Measurements from ENCODE around the gene ITPKC. TPM values are rescaled to one million over a fixed set of nuclear protein-coding genes. Genes with fewer than 3 reads are reported as not detected.

The ITPKC gene
- total RNA-seq, result 1 to 10 TPM; 6.4 TPM

DNA sequence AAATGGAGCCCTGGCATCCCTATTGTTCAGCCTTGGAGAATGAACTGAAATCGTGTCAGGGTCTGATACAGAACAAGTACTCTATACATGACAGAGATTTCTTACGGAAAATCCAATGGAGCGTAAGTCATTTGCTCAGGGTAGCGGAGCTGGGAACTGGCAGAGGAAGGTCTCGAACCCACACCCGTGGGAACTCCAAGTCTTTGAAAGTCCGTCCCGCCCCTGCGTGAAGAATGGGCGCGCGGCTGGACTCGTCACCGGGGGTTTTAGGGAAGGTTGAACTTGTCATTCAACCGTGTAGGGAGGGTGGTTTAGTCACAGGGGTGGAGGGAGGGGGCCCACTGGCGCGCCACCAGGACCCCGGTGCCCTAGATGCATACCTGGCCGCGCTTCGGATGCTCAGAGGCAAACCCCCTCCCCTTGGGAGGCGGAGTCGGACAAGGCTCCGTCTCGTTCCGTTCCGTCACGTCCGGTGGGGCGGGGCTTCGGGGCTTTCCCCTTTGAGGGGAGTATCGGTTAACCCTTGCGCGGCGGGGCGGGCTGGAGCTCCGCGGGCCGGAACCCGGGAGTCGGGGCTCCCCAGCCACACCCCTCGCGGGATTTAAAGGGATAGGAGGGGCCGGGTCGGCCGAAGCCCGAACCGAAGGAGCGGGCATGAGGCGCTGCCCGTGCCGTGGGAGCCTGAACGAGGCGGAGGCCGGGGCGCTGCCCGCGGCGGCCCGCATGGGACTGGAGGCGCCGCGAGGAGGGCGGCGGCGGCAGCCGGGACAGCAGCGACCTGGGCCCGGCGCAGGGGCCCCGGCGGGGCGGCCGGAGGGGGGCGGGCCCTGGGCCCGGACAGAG lies at the start of gene ITPKC, which contains the start of gene COQ8B:
ITPKC (plus strand) TSS at position 631 of the 843 bp plus-strand sequence; CDS start at position 655, 24 bp downstream.
COQ8B (minus strand) TSS at position 405 of the 843 bp plus-strand sequence. CDS start 2,254 bp downstream, outside the sequence.
- Mint-ChIP-seq H3K4me1 (ENCODE audit: low read depth) (peaks cover 53% of the 10 kb centered on the region), H3K27me3 (no peaks in the 10 kb centered on the region), H3K27ac (peak within 1 kb of the TSS; percentile 97), H3K9me3 (no peaks in the 10 kb centered on the region), H3K36me3 (peaks cover 9% of the 10 kb centered on the region), H3K4me3 (peak within 1 kb of the TSS; percentile 93)
- ChIA-PET POLR2A (interaction anchor here (1.0 to 2.4 kb wide), 11 partner anchors 26 to 111 kb away, joined by 3 to 16 read pairs (median 3); partner anchors contain the start of genes ACTMAP, NUMBL, RAB4B and SNRPA), CTCF (interaction anchor here (0.6 to 1.7 kb wide), 11 partner anchors 9 to 103 kb away, joined by 3 to 11 read pairs (median 4); partner anchors contain the start of gene NUMBL)
- intact Hi-C loops (cut with micrococcal nuclease), result loop anchor here (1.0 kb wide), 8 partner anchors 8 to 681 kb away; partner anchors contain the start of genes ACTMAP, BCKDHA, EXOSC5 and NUMBL
- peak; percentile 100 for DNase-seq

DNA sequence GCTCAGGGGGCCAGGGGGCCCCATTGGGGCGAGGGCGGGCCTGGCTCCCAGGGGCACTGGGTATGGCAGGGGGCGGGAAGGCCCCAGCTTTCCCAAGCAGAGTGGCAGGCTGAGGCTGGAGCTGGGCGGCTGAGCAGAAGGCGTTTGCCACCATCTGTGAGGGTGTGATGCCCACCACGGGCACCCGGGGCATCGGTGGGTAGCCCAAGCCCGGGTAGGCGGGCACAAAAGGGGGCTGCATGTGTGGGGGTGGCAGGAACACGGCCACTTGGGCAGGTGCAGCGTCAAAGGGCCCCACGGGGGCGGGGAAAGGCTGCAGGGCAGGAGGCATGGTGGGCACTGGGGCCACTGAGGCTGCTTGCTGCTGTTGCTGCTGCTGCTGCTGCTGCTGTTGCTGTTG lies 49.3 kb upstream of the ITPKC start:
- CTCF ChIA-PET, result no interaction called here

DNA sequence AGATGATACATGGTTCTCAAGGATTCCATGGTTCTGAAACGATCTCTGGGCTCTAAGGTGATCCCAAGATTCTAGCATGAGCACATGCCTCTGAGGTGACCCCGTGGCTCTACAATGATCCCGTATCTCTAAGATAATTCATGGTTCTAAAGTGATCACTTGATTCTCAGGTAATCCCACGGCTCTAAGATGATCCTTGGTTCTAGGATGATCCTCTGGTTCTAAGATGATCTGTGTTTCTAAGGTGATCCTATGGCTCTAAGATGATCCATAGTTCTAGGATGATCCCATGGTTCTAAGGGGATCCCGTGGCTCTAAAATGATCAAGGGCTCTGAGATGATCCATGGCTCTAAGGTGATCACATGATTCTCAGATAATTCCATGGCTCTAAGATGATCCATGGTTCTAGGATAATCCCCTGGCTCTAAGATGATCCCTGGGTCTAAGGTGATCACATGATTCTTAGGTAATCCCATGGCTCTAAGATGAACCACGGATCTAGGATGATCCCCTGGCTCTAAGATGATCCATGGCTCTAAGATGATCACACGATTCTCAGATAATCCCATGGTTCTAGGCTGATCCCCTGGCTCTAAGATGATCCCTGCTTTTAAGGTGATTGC lies 47.8 kb upstream of the ITPKC start:
- peaks cover 14% of the 10 kb centered on the region for H3K4me1 Mint-ChIP-seq (ENCODE audit: low read depth)
- CTCF ChIA-PET, result no interaction called here
- intact Hi-C loops (cut with micrococcal nuclease), result no loop called here
- no peaks in the 10 kb centered on the region for H3K27me3 Mint-ChIP-seq
- H3K36me3 Mint-ChIP-seq, result peaks cover 27% of the 10 kb centered on the region
- H3K9me3 Mint-ChIP-seq, result peaks cover 11% of the 10 kb centered on the region
- no peak overlapping the region for H3K4me3 Mint-ChIP-seq
- POLR2A ChIA-PET, result no interaction called here
- no peak for DNase-seq
- H3K27ac Mint-ChIP-seq, result no peak overlapping the region

More for the DNA sequence above, 49.3 kb upstream of the ITPKC start:
- Mint-ChIP-seq H3K27ac (no peak overlapping the region), H3K4me1 (ENCODE audit: low read depth) (peaks cover 27% of the 10 kb centered on the region), H3K9me3 (peaks cover 11% of the 10 kb centered on the region), H3K36me3 (peaks cover 27% of the 10 kb centered on the region), H3K4me3 (no peak overlapping the region), H3K27me3 (no peaks in the 10 kb centered on the region)
- POLR2A ChIA-PET, result no interaction called here
- intact Hi-C loops (cut with micrococcal nuclease), result loop anchor here (2.0 kb wide), 1 partner anchor 23 kb away; the partner anchor contains the start of gene NUMBL
- no peak for DNase-seq

DNA sequence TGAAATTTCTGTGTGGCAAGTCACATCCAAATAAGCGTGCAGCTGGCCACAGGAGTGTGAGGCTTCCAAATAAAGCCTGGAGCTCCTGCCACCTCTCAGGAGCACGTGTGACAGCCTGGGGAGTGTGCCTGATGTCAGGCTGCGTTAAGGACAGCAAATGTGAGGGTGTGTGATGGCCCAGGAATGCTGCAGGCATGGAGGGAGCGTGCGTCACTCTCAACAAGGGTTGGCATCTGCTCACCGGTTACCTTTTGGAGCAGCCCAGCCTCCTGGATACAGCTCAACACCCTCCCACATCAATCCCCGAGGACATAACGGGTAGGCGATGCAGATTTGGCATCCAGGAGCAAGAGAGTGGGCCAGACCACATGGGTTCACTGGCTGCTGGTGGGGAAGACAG lies 45.5 kb upstream of the ITPKC start:
- H3K9me3 Mint-ChIP-seq, result peaks cover 11% of the 10 kb centered on the region
- peaks cover 8% of the 10 kb centered on the region for H3K4me1 Mint-ChIP-seq (ENCODE audit: low read depth)
- H3K27ac Mint-ChIP-seq, result no peak overlapping the region
- intact Hi-C loops (cut with micrococcal nuclease), result no loop called here
- H3K27me3 Mint-ChIP-seq, result no peaks in the 10 kb centered on the region
- ChIA-PET POLR2A (no interaction called here), CTCF (no interaction called here)
- no peak overlapping the region for H3K4me3 Mint-ChIP-seq
- H3K36me3 Mint-ChIP-seq, result peaks cover 27% of the 10 kb centered on the region
- no peak for DNase-seq

DNA sequence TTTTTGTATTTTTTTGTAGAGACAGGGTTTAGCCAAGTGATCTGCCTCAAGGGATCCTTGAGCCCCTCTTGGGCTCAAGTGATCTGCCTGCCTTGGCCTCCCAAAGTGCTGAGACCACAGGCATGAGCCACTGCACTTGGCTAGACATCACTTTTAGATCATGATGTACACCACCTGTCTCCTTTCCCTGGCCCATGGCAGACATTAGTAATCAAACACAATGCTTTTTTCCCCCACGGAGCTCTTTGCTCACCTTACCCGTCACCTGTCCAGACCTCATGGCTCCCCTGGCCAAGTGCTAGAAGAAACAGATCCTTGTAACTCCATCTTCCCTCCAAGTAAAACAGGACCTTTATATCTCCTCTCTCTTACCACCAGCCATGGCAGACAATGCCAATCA lies 44.9 kb upstream of the ITPKC start:
- Mint-ChIP-seq H3K27ac (no peak overlapping the region), H3K4me1 (ENCODE audit: low read depth) (peaks cover 2% of the 10 kb centered on the region), H3K9me3 (peaks cover 11% of the 10 kb centered on the region), H3K36me3 (peaks cover 27% of the 10 kb centered on the region), H3K4me3 (no peak overlapping the region), H3K27me3 (no peaks in the 10 kb centered on the region)
- CTCF ChIA-PET, result no interaction called here
- POLR2A ChIA-PET, result no interaction called here
- DNase-seq, result no peak
- intact Hi-C loops (cut with micrococcal nuclease), result no loop called here

DNA sequence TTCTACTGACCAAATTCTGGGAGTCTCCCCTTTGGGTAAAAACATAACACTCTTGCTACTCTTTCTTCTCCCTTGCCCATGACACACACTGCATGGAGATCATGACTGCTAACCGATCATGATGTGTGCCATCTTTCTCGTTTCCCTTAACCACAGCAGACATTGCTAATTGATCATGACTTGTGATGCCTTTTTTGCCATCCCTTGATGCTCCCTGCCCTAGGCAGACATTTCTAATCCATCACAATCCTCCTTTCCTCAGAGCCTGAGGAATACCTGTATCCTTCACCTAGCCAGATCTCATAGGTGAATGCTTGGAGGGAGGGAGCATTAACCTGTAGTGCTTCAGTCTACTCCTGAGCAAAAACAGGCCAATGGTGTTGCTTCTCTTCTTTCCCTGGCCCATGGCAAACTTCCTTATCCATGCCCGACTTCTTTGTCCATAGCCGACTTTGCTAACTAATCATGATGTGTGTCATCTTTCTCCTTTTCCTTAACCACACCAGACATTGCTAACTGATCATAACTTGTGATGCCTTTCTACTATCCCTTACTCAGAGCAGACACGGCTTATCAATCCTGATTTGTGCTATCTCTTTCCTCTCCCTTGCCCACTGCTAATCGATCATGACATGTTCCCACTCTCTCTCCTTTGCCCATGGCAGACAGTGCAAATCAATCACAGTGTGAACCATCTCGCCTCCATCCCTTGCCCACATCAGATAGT lies 44.2 kb upstream of the ITPKC start:
- DNase-seq, result no peak
- peaks cover 2% of the 10 kb centered on the region for H3K4me1 Mint-ChIP-seq (ENCODE audit: low read depth)
- no peaks in the 10 kb centered on the region for H3K27me3 Mint-ChIP-seq
- H3K27ac Mint-ChIP-seq, result no peak overlapping the region
- ChIA-PET CTCF (no interaction called here), POLR2A (no interaction called here)
- H3K4me3 Mint-ChIP-seq, result no peak overlapping the region
- peaks cover 11% of the 10 kb centered on the region for H3K9me3 Mint-ChIP-seq
- peaks cover 32% of the 10 kb centered on the region for H3K36me3 Mint-ChIP-seq
- intact Hi-C loops (cut with micrococcal nuclease), result no loop called here

DNA sequence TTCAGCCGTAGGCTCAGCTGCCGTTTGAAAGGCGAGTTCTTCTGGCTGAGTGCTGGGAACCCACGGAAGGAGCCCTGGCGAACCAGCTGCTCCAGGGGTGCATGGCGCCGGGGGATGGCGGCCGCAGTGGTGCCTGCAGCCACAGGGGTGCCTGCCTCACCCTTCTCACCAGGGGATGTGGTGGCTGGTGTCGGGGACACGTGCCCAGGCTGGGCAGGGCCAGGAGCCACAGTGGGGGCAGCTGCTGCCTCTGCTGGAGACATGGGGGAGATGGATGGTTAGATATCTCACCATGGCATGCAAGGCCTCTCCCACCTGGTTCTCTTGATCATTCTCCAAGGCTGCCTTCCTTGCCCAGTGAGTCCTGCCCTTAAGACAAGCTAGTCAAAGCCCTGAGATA lies 43.5 kb upstream of the ITPKC start:
- intact Hi-C loops (cut with micrococcal nuclease), result no loop called here
- Mint-ChIP-seq H3K36me3 (peaks cover 34% of the 10 kb centered on the region), H3K27me3 (no peaks in the 10 kb centered on the region), H3K4me3 (no peak overlapping the region), H3K9me3 (peaks cover 11% of the 10 kb centered on the region), H3K27ac (no peak overlapping the region), H3K4me1 (ENCODE audit: low read depth) (peaks cover 2% of the 10 kb centered on the region)
- CTCF ChIA-PET, result interaction anchor here (0.9 kb wide), 1 partner anchor 39 kb away, joined by 4 read pairs; no protein-coding TSS in a partner anchor
- no peak for DNase-seq
- POLR2A ChIA-PET, result no interaction called here

DNA sequence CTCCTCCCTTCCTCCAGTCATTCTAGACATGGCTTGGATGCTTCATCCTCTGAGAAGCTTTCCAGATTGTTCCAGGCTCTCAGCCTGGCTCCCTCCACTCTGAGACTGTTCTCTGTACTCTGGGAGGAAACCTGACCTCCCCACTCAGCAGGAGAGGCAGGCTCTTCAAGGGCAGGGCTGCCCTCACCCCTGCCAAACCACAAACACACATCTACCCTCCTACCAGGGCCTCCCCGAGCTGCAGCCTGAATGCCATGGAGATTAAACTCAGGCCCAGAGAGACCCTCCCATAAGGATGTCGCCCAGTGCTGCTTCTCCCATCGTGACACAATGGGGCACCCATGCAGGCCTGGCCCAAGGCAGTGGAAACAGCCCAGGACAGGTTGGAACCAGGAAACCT lies 42.6 kb upstream of the ITPKC start:
- ChIA-PET CTCF (no interaction called here), POLR2A (no interaction called here)
- Mint-ChIP-seq H3K9me3 (peaks cover 5% of the 10 kb centered on the region), H3K27ac (no peak overlapping the region), H3K4me3 (no peak overlapping the region), H3K27me3 (no peaks in the 10 kb centered on the region), H3K36me3 (peaks cover 31% of the 10 kb centered on the region), H3K4me1 (ENCODE audit: low read depth) (peaks cover 2% of the 10 kb centered on the region)
- DNase-seq, result no peak
- intact Hi-C loops (cut with micrococcal nuclease), result no loop called here

DNA sequence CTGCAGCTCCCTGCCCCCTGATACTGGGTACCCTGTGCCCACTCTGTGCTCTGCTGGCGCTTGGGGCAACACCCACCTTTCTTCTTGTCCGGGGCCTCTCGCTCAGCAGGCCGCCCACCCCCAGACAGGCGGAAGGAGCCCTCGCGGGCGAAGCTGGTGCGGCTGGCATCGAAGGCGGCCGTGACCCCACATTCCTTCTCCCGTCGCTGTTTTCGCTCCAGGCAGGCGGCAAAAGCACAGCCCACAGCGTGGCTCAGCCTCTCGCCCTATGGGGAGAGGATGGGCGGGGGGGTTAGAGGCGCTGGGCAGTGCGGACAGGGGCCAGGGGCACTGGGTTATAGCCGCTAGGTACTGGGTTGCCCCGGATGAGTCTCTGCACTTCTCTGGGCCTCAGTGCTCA lies 39.8 kb upstream of the ITPKC start:
- Mint-ChIP-seq H3K36me3 (peaks cover 28% of the 10 kb centered on the region), H3K4me1 (ENCODE audit: low read depth) (peaks cover 2% of the 10 kb centered on the region), H3K4me3 (no peak overlapping the region), H3K27me3 (no peaks in the 10 kb centered on the region), H3K27ac (no peak overlapping the region), H3K9me3 (no peaks in the 10 kb centered on the region)
- intact Hi-C loops (cut with micrococcal nuclease), result no loop called here
- CTCF ChIA-PET, result no interaction called here
- DNase-seq, result no peak
- POLR2A ChIA-PET, result no interaction called here

DNA sequence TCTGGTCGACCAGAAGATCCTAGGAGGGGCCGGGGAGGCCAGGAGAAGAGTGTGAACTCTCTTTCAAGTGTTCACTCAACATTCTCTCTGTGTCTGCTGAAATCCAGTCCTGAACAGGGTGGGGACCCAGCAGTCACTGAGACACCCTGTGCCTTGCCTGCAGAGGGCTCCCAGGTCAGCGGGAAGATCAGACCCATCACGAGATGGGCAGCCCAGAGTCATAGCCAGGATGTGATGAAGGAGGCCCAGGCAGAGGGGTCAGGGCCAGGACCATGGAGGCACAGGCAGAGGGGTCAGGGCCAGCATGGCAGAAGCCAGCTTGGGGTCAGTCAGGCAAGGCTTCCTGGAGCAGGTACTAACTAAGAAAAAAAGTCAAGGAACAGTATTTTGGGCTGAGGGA lies 35.9 kb upstream of the ITPKC start:
- ChIA-PET POLR2A (no interaction called here), CTCF (no interaction called here)
- no peaks in the 10 kb centered on the region for H3K9me3 Mint-ChIP-seq
- H3K27me3 Mint-ChIP-seq, result no peaks in the 10 kb centered on the region
- no peak overlapping the region for H3K27ac Mint-ChIP-seq
- peaks cover 41% of the 10 kb centered on the region for H3K36me3 Mint-ChIP-seq
- no peak overlapping the region for H3K4me3 Mint-ChIP-seq
- intact Hi-C loops (cut with micrococcal nuclease), result no loop called here
- no peaks in the 10 kb centered on the region for H3K4me1 Mint-ChIP-seq (ENCODE audit: low read depth)
- DNase-seq, result no peak

DNA sequence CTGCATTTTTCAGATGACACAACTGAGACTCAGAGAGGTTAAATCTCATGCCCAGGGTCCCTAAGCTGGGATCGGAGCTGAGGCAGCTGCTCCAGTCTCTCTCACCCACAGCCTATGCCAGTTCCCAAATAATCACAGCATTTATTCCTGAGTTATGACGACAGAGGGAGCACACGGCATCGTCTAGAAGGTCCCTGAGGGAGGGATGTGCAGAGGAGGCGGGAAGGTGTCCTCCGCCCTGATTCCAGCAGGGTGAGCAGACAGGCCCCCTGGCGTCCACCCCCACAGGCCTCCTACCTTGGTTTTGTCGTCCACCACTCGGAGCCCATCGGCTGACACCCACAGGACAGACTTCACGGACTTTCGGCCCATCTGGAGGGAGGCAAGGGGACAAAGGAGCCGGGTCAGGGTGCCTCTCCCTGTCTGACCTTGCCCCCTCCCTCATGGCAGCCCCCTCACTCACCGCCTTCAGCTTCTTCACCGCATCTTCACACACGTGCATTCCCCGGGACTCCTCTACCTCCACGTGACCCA lies 34.4 kb upstream of the ITPKC start:
- no peak overlapping the region for H3K27ac Mint-ChIP-seq
- ChIA-PET CTCF (no interaction called here), POLR2A (no interaction called here)
- H3K36me3 Mint-ChIP-seq, result peaks cover 38% of the 10 kb centered on the region
- H3K4me1 Mint-ChIP-seq (ENCODE audit: low read depth), result no peaks in the 10 kb centered on the region
- H3K27me3 Mint-ChIP-seq, result no peaks in the 10 kb centered on the region
- intact Hi-C loops (cut with micrococcal nuclease), result no loop called here
- no peaks in the 10 kb centered on the region for H3K9me3 Mint-ChIP-seq
- H3K4me3 Mint-ChIP-seq, result no peak overlapping the region
- DNase-seq, result no peak

DNA sequence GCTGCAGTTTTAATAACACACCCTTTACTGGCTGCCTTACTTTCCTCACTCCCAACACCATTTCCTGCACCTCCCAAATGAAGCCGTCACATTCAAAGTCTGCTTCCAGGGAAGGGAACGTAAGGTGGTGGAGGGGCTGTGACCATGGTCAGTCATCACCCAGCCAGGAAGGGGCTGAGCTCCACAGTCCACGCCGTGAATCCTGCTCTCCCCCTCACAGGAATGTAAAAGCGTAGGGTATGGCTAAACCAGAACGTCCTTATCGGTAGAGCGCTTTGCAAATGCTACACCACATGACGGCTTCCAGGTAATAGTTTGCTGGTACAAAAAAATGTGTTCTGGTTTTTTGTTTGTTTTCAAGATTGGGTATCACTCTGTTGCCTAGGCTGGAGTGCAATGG lies 33.5 kb upstream of the ITPKC start:
- DNase-seq, result no peak
- Mint-ChIP-seq H3K9me3 (no peaks in the 10 kb centered on the region), H3K27me3 (no peaks in the 10 kb centered on the region), H3K36me3 (peaks cover 31% of the 10 kb centered on the region), H3K4me1 (ENCODE audit: low read depth) (no peaks in the 10 kb centered on the region), H3K4me3 (no peak overlapping the region), H3K27ac (no peak overlapping the region)
- intact Hi-C loops (cut with micrococcal nuclease), result no loop called here
- CTCF ChIA-PET, result no interaction called here
- POLR2A ChIA-PET, result no interaction called here

Data from activated CD4-positive, alpha-beta memory T cell treated with anti-CD3 and anti-CD28 coated beads for 36 hours (primary cell).